ENCODE results near the gene ZFP92.

DNA sequence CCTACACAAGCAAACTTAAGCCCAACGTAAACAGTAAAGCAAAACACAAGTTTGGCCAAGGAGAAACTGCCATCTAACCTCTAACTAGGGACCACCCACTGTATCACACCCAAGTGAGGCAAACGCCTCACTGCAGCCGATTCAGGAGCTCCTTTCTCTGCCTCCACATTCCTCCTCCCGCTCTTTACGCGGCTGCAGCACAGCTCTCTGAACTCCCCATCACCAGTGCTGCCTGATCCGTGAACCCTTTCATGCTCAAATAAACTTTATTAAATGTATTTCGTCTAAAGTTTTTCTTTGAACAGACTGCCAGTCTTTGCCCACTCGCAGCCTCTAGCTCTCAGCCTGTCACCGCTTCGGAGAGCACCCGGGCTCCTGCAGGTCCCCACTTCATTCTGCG, 16.7 kb upstream of the ZFP92 start:
- TF ChIP-seq POLR2A (IDR thresholded peaks at IDR 0.05) = no peak
- TF ChIP-seq, protein P1, sequence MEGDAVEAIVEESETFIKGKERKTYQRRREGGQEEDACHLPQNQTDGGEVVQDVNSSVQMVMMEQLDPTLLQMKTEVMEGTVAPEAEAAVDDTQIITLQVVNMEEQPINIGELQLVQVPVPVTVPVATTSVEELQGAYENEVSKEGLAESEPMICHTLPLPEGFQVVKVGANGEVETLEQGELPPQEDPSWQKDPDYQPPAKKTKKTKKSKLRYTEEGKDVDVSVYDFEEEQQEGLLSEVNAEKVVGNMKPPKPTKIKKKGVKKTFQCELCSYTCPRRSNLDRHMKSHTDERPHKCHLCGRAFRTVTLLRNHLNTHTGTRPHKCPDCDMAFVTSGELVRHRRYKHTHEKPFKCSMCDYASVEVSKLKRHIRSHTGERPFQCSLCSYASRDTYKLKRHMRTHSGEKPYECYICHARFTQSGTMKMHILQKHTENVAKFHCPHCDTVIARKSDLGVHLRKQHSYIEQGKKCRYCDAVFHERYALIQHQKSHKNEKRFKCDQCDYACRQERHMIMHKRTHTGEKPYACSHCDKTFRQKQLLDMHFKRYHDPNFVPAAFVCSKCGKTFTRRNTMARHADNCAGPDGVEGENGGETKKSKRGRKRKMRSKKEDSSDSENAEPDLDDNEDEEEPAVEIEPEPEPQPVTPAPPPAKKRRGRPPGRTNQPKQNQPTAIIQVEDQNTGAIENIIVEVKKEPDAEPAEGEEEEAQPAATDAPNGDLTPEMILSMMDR (IDR thresholded peaks at IDR 0.05) = no peak
